ENCODE data around the gene CYP4Z1.

DNA sequence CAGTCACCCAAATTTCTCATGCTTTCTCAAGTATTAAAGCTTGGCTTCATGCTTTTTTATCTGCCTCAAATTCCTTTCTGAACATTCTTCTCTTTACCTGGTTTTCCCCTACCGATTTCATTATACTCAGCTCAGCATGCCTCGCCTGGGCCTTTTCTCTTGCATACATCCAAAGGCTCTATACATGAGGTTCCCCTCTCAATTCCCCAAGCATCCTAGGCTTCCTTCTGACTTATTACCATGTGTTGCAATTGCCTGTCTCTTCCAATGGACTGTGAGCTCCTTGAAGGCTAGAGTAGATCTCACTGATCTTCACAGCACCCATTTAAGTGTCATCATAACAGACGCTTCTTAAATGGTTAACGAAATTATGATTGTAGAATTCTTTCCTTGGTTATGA is 46.1 kb downstream of the CYP4Z1 start:
- no peak for TF ChIP-seq EZH2 (IDR thresholded peaks at IDR 0.05; ENCODE audit: insufficient read depth, poor library complexity, severe bottlenecking)
- TF ChIP-seq EZH2phosphoT487 (IDR thresholded peaks at IDR 0.05; ENCODE audit: insufficient read depth, low read depth) = no peak
